Suprapubic skin (tissue), 4 donors: ENCODE data around the gene CAPRIN2. TPM values are rescaled to one million over a fixed set of nuclear protein-coding genes. Genes with fewer than 3 reads are reported as not detected.

Experiments used
- DNase-seq, 2 donors: peaks; one replicate each; pipeline ENCODE4 v3.0.0-alpha.2; 2019; ENCODE audit warnings: low spot score in 2 of 2
- H3K27ac ChIP-seq: fragments of 200-600 bp; sonication (generic); one replicate; pipeline ENCODE4 v1.5.1; 2019
- H3K27me3 ChIP-seq: fragments of 200-600 bp; sonication (generic); one replicate; pipeline ENCODE4 v1.5.1; 2019
- H3K36me3 ChIP-seq: fragments of 200-600 bp; sonication (generic); one replicate; pipeline ENCODE4 v1.5.1; 2019
- H3K4me1 ChIP-seq: fragments of 200-600 bp; sonication (generic); one replicate; pipeline ENCODE4 v1.5.1; 2019
- H3K4me3 ChIP-seq: fragments of 200-600 bp; sonication (generic); one replicate; pipeline ENCODE4 v1.5.1; 2019; ENCODE audit warnings: mild to moderate bottlenecking
- H3K9me3 ChIP-seq: fragments of 200-600 bp; sonication (generic); one replicate; pipeline ENCODE4 v1.5.1; 2019
- EP300 ChIP-seq: sonication (generic); formaldehyde crosslinking; IDR thresholded peaks from one replicate; pipeline ENCODE4 v1.6.1; 2017; ENCODE audit warnings: antibody characterized with exemption
- POLR2A ChIP-seq, 2 donors: fragments of 450-650 bp; IDR thresholded peaks; one replicate each; pipeline ENCODE4 v1.6.1; 2017; ENCODE audit warnings: antibody characterized with exemption in 2 of 2, mild to moderate bottlenecking in 2 of 2, moderate library complexity in 2 of 2
- POLR2AphosphoS5 ChIP-seq, 3 donors: sonication (generic); formaldehyde crosslinking; IDR thresholded peaks; one replicate each; pipeline ENCODE4 v1.6.1; 2017; ENCODE audit warnings: antibody characterized with exemption in 3 of 3
- WGBS: methylation state at CpG from one replicate; pipeline ENCODE4 v1.1.5; 2018; 5-methylcytosine and 5-hydroxymethylcytosine counted together
- total RNA-seq, 4 donors: library from RNA; depleted of rRNA; stranded (reverse); fragments of >200 nt; gene quantifications; one replicate each; pipeline ENCODE4 v1.1.0, GENCODE V29; 2016
- TF ChIP-seq, protein P1 (sequence below), 2 donors: fragments of 200-600 bp in 1 of 2; fragments of 450-650 bp in 1 of 2; sonication (generic) in 1 of 2; IDR thresholded peaks; one replicate each; pipeline ENCODE4 v1.5.1; 2016 to 2019; ENCODE audit warnings: antibody characterized with exemption in 2 of 2, mild to moderate bottlenecking in 1 of 2, moderate library complexity in 1 of 2

CAPRIN2 gene
- total RNA-seq, 4 donors from 2014 or later: 16.8 to 56.8 (median 17.8) TPM

DNA sequence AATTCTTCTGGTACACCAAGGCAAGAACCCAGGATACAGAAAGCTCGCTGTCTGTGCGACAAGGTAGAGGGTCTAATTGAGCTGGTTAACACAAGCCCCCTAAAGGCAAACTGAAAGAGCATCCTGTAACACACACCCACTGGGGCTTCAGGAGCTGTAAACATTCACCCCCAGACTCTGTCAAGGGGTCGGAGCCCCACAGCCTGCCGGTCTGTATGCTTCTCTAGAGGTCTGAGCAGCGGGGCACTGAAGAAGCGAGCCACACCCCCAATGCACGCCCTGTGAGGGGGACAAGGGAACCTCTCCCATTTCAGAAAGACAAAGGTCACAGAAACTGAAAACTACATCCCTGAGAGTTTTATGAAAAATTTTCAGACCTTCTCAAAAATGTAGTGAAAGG, 57.8 kb downstream of the CAPRIN2 start:
- no peaks in the 10 kb centered on the region for H3K27me3 ChIP-seq
- peaks cover 35% of the 10 kb centered on the region for H3K4me1 ChIP-seq
- DNase-seq: no peak
- H3K27ac ChIP-seq: no peak overlapping the region
- H3K4me3 ChIP-seq: no peak overlapping the region
- 94% methylated on average over 7 of the region's 7 CpGs for WGBS
- H3K9me3 ChIP-seq: no peaks in the 10 kb centered on the region
- TF ChIP-seq POLR2A (IDR thresholded peaks at IDR 0.05): no peak
- TF ChIP-seq POLR2AphosphoS5 (IDR thresholded peaks at IDR 0.05): no peak
- TF ChIP-seq, protein P1, sequence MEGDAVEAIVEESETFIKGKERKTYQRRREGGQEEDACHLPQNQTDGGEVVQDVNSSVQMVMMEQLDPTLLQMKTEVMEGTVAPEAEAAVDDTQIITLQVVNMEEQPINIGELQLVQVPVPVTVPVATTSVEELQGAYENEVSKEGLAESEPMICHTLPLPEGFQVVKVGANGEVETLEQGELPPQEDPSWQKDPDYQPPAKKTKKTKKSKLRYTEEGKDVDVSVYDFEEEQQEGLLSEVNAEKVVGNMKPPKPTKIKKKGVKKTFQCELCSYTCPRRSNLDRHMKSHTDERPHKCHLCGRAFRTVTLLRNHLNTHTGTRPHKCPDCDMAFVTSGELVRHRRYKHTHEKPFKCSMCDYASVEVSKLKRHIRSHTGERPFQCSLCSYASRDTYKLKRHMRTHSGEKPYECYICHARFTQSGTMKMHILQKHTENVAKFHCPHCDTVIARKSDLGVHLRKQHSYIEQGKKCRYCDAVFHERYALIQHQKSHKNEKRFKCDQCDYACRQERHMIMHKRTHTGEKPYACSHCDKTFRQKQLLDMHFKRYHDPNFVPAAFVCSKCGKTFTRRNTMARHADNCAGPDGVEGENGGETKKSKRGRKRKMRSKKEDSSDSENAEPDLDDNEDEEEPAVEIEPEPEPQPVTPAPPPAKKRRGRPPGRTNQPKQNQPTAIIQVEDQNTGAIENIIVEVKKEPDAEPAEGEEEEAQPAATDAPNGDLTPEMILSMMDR (IDR thresholded peaks at IDR 0.05): no peak
- TF ChIP-seq EP300: no peak
- no peaks in the 10 kb centered on the region for H3K36me3 ChIP-seq

DNA sequence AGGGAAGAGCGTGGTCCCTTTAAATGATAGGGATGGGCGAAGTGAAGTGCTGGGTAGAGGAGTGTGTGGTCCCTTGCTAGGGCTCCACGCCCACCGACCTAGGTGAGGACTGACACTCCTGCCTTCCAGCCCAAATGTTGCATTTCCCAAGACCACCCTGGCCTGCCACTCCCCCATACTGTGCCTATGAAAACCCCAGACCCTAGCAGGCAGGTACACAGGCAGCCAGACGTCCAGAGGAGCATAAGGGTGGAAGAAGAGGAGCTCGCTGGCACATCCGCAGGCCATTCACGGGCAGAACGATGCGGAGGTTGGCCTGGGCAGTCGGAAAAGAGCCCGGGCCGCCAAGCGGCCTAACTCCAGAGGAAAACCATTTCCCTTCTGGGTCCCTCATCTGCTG, 58.3 kb downstream of the CAPRIN2 start:
- TF ChIP-seq, protein P1 (IDR thresholded peaks at IDR 0.05): no peak
- peaks cover 39% of the 10 kb centered on the region for H3K4me1 ChIP-seq
- no peaks in the 10 kb centered on the region for H3K9me3 ChIP-seq
- peak overlapping the region; percentile 79 for H3K4me3 ChIP-seq
- DNase-seq: no peak
- H3K27me3 ChIP-seq: no peaks in the 10 kb centered on the region
- 95% methylated on average over 14 of the region's 14 CpGs for WGBS
- no peak overlapping the region for H3K27ac ChIP-seq
- H3K36me3 ChIP-seq: no peaks in the 10 kb centered on the region

DNA sequence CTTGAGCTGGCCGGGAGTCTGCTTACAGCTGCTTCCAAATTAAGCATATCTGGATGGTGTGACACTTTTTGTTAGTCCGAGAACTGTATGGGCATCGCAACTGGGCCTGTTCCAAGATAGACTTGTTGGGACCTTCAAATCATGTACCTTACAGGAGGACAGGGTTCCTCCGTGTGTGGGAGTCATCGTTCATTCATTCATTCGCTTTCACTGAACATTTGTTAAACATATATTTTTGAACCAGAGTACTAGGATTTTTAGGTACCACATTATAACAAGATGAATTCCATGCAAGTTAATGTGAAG, 58.7 kb downstream of the CAPRIN2 start:
- Histone ChIP-seq H3K9me3 (no peaks in the 10 kb centered on the region), H3K4me3 (peak overlapping the region; percentile 79), H3K27ac (peak overlapping the region; percentile 64), H3K36me3 (no peaks in the 10 kb centered on the region), H3K27me3 (no peaks in the 10 kb centered on the region), H3K4me1 (peaks cover 40% of the 10 kb centered on the region)
- WGBS: 10% methylated on average over 6 of the region's 6 CpGs
- no peak for DNase-seq
- TF ChIP-seq, protein P1 (IDR thresholded peaks at IDR 0.05): no peak
- TF ChIP-seq EP300 (no peak), POLR2AphosphoS5 (IDR thresholded peaks at IDR 0.05) (no peak), POLR2A (IDR thresholded peaks at IDR 0.05) (no peak)

DNA sequence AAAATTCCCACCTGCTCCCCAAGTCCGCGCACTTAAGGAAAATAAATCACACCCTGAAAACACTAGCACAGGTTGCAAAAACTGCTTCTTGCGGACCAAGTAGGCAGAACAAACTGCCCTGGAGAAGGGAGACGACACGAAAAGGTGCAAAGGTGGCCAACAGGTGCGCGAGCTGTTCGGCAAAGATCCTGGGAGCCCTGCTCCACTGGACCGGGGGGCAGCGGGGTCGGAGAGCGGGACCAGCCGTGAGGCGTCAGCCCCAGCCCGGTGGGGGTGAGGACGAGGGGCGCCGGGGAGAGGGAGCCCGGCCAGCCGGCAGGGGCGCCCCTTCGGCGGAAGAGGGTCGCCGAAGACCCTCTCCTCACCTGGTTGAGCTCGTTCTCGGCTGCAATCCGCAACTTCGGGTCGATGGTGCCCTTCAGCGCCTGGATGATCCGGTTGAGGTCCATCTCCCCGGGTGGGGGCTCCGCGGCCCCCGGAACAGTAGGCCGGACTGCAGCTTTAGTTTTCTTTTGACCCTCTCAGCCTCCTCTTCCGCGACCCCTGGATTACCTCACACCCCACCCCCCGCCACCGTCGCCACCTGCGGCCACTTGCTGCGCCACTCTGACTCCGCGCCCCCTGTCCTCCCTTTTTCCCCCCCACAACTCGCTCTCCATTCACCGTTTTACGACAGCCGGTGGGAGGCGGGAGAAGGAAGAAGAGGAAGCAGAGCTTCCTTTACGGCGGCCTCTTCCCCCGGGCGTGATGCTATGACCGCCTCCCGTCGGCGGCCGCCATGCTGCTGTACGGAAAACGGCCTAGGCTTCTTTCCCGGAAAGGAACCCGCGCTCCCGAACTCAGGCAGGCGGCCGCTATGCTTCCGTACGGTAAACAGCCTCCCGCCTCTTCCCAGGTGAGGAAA, 59.3 kb downstream of the CAPRIN2 start, which contains the start of gene IPO8:
TSS of gene IPO8 (minus strand) at position 671 of the 904 bp plus-strand sequence. CDS start at position 449, 222 bp downstream.
- peak within 1 kb of the TSS; percentile 79 for H3K4me3 ChIP-seq
- H3K36me3 ChIP-seq: no peaks in the 10 kb centered on the region
- peak; percentile 93 for DNase-seq
- under 1% methylated on average over 57 of the region's 71 CpGs for WGBS
- no peaks in the 10 kb centered on the region for H3K9me3 ChIP-seq
- peak in 1 of 3 donors; percentile 39 for TF ChIP-seq POLR2AphosphoS5 (IDR thresholded peaks at IDR 0.05)
- TF ChIP-seq, protein P1 (IDR thresholded peaks at IDR 0.05): no peak
- peak within 1 kb of the TSS; percentile 64 for H3K27ac ChIP-seq
- H3K27me3 ChIP-seq: no peaks in the 10 kb centered on the region
- peaks cover 40% of the 10 kb centered on the region for H3K4me1 ChIP-seq

DNA sequence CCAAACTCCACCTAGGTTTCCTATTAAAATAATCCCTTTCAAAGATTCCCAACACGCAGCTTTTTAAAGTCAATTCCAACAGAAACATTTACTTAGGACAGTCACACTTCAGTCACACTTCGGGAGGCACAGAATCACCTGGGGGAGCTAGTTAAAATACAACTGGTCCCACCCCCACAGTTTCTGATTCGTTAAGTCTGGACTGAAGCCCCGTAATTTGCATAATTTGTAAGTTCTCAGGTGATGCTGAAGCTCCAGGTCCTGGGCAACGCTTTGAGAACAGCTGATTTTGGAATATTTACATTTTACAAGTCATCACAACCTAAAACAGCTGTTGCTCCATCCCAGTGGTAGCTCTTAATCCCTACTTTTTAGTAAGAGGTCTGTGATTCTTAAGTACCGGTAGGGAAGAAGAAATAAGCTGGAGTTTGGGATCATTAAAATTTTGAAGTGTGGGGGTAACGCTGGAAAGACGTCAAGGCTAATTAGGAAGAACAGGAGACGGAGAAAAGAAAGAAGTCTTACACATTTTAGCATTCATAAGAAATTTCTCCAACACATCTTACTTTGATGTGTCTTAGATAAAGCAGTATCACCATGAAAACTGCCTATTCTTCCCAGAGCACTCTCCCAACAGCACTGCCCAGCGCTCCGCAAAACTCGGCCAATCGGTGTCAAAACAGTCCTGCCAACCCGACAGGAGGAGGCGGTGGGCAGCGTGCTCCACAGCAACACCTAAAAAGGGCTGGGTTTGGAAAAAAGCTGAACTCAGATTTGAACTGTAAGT, 60.1 kb downstream of the CAPRIN2 start:
- H3K4me1 ChIP-seq: peaks cover 40% of the 10 kb centered on the region
- no peak for DNase-seq
- TF ChIP-seq POLR2AphosphoS5 (IDR thresholded peaks at IDR 0.05) (no peak), POLR2A (IDR thresholded peaks at IDR 0.05) (no peak), EP300 (no peak)
- TF ChIP-seq, protein P1 (IDR thresholded peaks at IDR 0.05): no peak
- WGBS: 8% methylated on average over 16 of the region's 16 CpGs
- no peaks in the 10 kb centered on the region for H3K27me3 ChIP-seq
- H3K9me3 ChIP-seq: no peaks in the 10 kb centered on the region
- H3K27ac ChIP-seq: peak overlapping the region; percentile 64
- peak overlapping the region; percentile 79 for H3K4me3 ChIP-seq
- no peaks in the 10 kb centered on the region for H3K36me3 ChIP-seq
